CD4-positive, alpha-beta memory T cell (primary cell): ENCODE data around the gene PREB. TPM values are rescaled to one million over a fixed set of nuclear protein-coding genes. Genes with fewer than 3 reads are reported as not detected.

ENCODE experiments used
- CTCF ChIA-PET: fragments of 350-600 bp; sonication (Branson Sonifier 250); formaldehyde crosslinking; loops from one replicate; lab custom pipeline; 2021; ENCODE audit warnings: inconsistent platforms; ENCODE audit not compliant: partially characterized antibody; lab: Charles Lee
- POLR2A ChIA-PET: fragments of 350-600 bp; sonication (Branson Sonifier 250); formaldehyde crosslinking; loops from one replicate; lab custom pipeline; 2021; ENCODE audit not compliant: partially characterized antibody; lab: Charles Lee
- DNase-seq, 5 donors: peaks; one replicate each; pipeline versions ENCODE4 v3.0.0 to v3.0.0-alpha.2; 2020 to 2022; ENCODE audit warnings: mixed read lengths in 1 of 5
- H3K27ac ChIP-seq: one replicate; pipeline ENCODE4 v1.7.0; 2013; ENCODE audit warnings: low read depth, low read length
- H3K27me3 ChIP-seq: 2 replicates; pipeline ENCODE4 v1.7.0; 2013; ENCODE audit warnings: mild to moderate bottlenecking, low read length, moderate library complexity; ENCODE audit not compliant: insufficient read depth
- H3K36me3 ChIP-seq: 2 replicates; pipeline ENCODE4 v1.7.0; 2013; ENCODE audit warnings: mild to moderate bottlenecking, low read length, moderate library complexity; ENCODE audit not compliant: insufficient read depth
- H3K4me1 ChIP-seq: 2 replicates; pipeline ENCODE4 v1.7.0; 2013; ENCODE audit warnings: mild to moderate bottlenecking, low read length, moderate library complexity; ENCODE audit not compliant: insufficient read depth
- H3K4me3 ChIP-seq, 2 donors: one replicate each; pipeline ENCODE4 v1.7.0; 2013; ENCODE audit warnings: low read length in 2 of 2, mild to moderate bottlenecking in 1 of 2
- H3K9me3 ChIP-seq, 2 donors: one replicate each; pipeline ENCODE4 v1.7.0; 2013; ENCODE audit warnings: low read length in 2 of 2, control low read depth in 1 of 2; ENCODE audit not compliant: control insufficient read depth in 1 of 2
- H3K27ac Mint-ChIP-seq, 7 donors: one replicate each; pipeline ENCODE4 v1.8.0; 2020 to 2021; ENCODE audit warnings: mixed read lengths in 7 of 7, mild to moderate bottlenecking in 6 of 7, inconsistent platforms in 3 of 7, moderate library complexity in 3 of 7
- H3K27me3 Mint-ChIP-seq, 2 donors: one replicate each; pipeline ENCODE4 v1.8.0; 2020 to 2021; ENCODE audit warnings: mixed read lengths in 2 of 2
- H3K36me3 Mint-ChIP-seq, 2 donors: one replicate each; pipeline ENCODE4 v1.8.0; 2020 to 2021; ENCODE audit warnings: mixed read lengths in 2 of 2, inconsistent platforms in 1 of 2, mild to moderate bottlenecking in 1 of 2
- H3K4me1 Mint-ChIP-seq, 4 donors: one replicate each; pipeline ENCODE4 v1.8.0; 2020 to 2021; ENCODE audit warnings: mixed read lengths in 4 of 4, mild to moderate bottlenecking in 1 of 4
- H3K4me3 Mint-ChIP-seq, 8 donors: one replicate each; pipeline ENCODE4 v1.8.0; 2020 to 2021; ENCODE audit warnings: mixed read lengths in 8 of 8, mild to moderate bottlenecking in 7 of 8, moderate library complexity in 6 of 8, inconsistent platforms in 3 of 8
- H3K9me3 Mint-ChIP-seq, 8 donors: one replicate each; pipeline ENCODE4 v1.8.0; 2020 to 2021; ENCODE audit warnings: mixed read lengths in 8 of 8, mild to moderate bottlenecking in 5 of 8, inconsistent platforms in 3 of 8, moderate library complexity in 1 of 8
- intact Hi-C: fragments of 100-400 bp; cut with micrococcal nuclease; formaldehyde crosslinking; loops from one replicate; pipeline ENCODE4 v1.15.1; 2023
- polyA plus RNA-seq, 2 donors: library from polyadenylated mRNA; unstranded; fragments of 300-500 nt; fragmentation: Illumina TruSeq; gene quantifications; one replicate each; pipeline ENCODE4 v1.2.3, GENCODE V29; 2021
- total RNA-seq, 2 experiments: library from RNA; stranded (reverse); gene quantifications; one replicate each; pipeline ENCODE4 v1.2.3, GENCODE V29; 2021

PREB gene, protein sequence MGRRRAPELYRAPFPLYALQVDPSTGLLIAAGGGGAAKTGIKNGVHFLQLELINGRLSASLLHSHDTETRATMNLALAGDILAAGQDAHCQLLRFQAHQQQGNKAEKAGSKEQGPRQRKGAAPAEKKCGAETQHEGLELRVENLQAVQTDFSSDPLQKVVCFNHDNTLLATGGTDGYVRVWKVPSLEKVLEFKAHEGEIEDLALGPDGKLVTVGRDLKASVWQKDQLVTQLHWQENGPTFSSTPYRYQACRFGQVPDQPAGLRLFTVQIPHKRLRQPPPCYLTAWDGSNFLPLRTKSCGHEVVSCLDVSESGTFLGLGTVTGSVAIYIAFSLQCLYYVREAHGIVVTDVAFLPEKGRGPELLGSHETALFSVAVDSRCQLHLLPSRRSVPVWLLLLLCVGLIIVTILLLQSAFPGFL
- 10 to 100 TPM; 64.5 to 65.3 TPM for total RNA-seq
- 10 to 100 TPM; 65.5 to 74.2 TPM for polyA plus RNA-seq

DNA sequence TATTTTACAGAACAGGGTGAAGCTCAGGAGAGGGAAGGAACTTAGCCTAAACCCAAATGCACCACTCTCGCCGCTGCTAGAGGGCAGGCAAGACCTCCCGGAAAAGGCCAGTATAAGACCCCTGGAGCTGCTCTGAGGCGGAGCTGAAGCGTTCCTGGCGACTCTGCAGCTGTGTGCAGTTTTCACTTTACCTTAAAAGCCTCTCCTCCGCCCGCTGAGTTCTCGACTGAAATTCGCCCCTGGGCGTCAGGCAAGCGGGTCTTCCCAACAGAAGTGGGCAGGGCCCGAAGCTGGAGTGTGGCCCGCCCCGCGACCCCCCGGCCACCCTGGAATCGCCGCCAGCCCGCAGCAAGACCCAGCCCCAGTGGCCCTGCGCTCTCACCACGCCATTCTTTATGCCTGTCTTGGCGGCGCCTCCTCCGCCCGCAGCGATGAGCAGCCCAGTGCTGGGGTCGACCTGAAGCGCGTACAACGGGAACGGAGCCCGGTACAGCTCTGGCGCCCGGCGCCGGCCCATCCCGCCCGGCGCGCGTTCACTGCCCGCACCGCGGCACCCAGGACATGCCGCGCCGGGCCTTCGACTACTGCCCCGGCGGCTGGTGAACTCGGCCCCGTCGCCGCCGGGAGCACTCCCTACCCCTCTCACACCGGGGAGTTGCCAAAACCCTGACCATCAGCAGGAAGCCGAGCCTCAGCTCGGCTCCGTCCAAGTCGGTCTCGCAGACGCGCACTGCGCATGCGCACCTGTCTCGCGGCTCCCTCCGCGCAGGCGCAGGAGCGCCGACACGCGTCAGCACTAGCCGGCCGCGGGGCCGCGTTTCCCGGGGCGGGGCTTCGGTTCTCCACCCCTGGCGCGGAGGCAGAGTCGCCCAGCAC lies at the start of gene PREB:
PREB (minus strand) TSS at position 732 of the 876 bp plus-strand sequence; CDS start at position 517, 215 bp downstream.
- Mint-ChIP-seq H3K4me1 (peaks cover 12 to 36% (median 26%) of the 10 kb centered on the region in 4 donors), H3K36me3 (peaks cover 8 to 40% of the 10 kb centered on the region in 2 donors), H3K4me3 (peak within 1 kb of the TSS; percentile 92 to 99 (median 96)), H3K9me3 (peaks cover 0 to 1% (median 0%) of the 10 kb centered on the region in 8 donors), H3K27ac (peak within 1 kb of the TSS; percentile 80 to 99 (median 98)), H3K27me3 (no peaks in the 10 kb centered on the region)
- Histone ChIP-seq H3K27ac (peak within 1 kb of the TSS; percentile 92), H3K4me3 (peak within 1 kb of the TSS; percentile 52 to 89), H3K9me3 (no peaks in the 10 kb centered on the region), H3K4me1 (peaks cover 26% of the 10 kb centered on the region), H3K36me3 (peaks cover 23% of the 10 kb centered on the region), H3K27me3 (no peaks in the 10 kb centered on the region)
- POLR2A ChIA-PET, result interaction anchor here (0.8 to 5.8 kb wide), 17 partner anchors 10 to 276 kb away, joined by 3 to 99 read pairs (median 4); partner anchors contain the start of genes ABHD1, AGBL5, ATRAID and EIF2B4
- CTCF ChIA-PET, result interaction anchor here (0.8 to 3.5 kb wide), 4 partner anchors 10 to 235 kb away, joined by 3 to 26 read pairs (median 4); partner anchors contain the start of genes ABHD1 and KHK
- peak; percentile 94 to 98 (median 98) for DNase-seq
- intact Hi-C loops, result loop anchor here (1.0 to 10.0 kb wide), 6 partner anchors 11 to 641 kb away; partner anchors contain the start of genes ABHD1, ATRAID, EIF2B4 and KHK

DNA sequence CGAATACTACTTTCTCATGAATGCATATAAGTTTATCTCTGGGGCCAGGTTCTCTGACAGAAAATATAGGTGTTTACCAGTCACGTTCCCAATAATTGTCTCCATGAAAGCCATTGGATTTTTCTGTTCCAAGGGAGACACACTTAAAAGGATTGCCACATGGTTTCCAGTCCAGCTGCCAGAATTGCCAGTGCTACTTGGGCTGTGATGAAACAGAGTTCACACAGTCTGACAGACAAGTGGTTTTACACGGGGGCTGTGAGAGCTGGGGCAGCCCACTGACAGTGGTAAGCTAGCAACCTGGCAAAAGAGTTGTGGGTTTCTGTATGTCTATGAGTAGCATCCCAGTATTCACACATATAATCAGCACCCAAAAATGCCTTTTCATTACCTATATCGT lies 49.7 kb upstream of the PREB start:
- H3K36me3 ChIP-seq, result no peaks in the 10 kb centered on the region
- intact Hi-C loops, result no loop called here
- DNase-seq, result no peak
- no peaks in the 10 kb centered on the region for H3K4me1 ChIP-seq
- Mint-ChIP-seq H3K4me3 (no peak overlapping the region), H3K36me3 (no peaks in the 10 kb centered on the region), H3K27me3 (peaks cover 19 to 35% of the 10 kb centered on the region in 2 donors), H3K9me3 (peaks cover 0 to 3% (median 0%) of the 10 kb centered on the region in 8 donors), H3K4me1 (no peaks in the 10 kb centered on the region), H3K27ac (no peak overlapping the region)
- H3K4me3 ChIP-seq, result no peak overlapping the region
- H3K27ac ChIP-seq, result no peak overlapping the region
- no peaks in the 10 kb centered on the region for H3K27me3 ChIP-seq
- H3K9me3 ChIP-seq, result no peaks in the 10 kb centered on the region
- ChIA-PET CTCF (interaction anchor here (1.4 kb wide), 1 partner anchor 222 kb away, joined by 3 read pairs; no protein-coding TSS in a partner anchor), POLR2A (no interaction called here)

DNA sequence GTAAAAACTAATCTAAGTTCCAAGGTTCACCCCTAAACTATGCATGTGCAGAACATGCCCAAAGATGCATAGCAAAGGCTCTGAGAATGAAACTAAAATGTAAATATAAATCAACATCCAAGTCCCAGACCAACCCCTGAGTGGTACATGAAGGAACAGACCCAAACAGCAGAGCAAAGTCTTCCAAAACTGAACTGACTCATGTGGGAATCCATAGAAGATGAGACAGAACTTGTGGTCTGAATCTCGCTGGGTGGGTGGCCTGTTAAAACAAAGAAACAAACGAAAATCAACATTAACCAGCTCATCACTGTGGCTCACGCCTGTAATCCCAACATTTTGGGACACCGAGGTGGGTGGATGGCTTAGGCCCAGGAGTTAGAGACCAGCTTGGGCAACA lies 47.9 kb upstream of the PREB start:
- intact Hi-C loops, result no loop called here
- Mint-ChIP-seq H3K27me3 (peaks cover 24 to 44% of the 10 kb centered on the region in 2 donors), H3K27ac (no peak overlapping the region), H3K36me3 (no peaks in the 10 kb centered on the region), H3K4me3 (no peak overlapping the region), H3K4me1 (peaks cover 0 to 6% (median 1%) of the 10 kb centered on the region in 4 donors), H3K9me3 (peaks cover 0 to 3% (median 0%) of the 10 kb centered on the region in 8 donors)
- CTCF ChIA-PET, result no interaction called here
- no peak overlapping the region for H3K4me3 ChIP-seq
- H3K27ac ChIP-seq, result no peak overlapping the region
- no peaks in the 10 kb centered on the region for H3K36me3 ChIP-seq
- H3K27me3 ChIP-seq, result no peaks in the 10 kb centered on the region
- no peaks in the 10 kb centered on the region for H3K9me3 ChIP-seq
- POLR2A ChIA-PET, result no interaction called here
- no peaks in the 10 kb centered on the region for H3K4me1 ChIP-seq
- no peak for DNase-seq

DNA sequence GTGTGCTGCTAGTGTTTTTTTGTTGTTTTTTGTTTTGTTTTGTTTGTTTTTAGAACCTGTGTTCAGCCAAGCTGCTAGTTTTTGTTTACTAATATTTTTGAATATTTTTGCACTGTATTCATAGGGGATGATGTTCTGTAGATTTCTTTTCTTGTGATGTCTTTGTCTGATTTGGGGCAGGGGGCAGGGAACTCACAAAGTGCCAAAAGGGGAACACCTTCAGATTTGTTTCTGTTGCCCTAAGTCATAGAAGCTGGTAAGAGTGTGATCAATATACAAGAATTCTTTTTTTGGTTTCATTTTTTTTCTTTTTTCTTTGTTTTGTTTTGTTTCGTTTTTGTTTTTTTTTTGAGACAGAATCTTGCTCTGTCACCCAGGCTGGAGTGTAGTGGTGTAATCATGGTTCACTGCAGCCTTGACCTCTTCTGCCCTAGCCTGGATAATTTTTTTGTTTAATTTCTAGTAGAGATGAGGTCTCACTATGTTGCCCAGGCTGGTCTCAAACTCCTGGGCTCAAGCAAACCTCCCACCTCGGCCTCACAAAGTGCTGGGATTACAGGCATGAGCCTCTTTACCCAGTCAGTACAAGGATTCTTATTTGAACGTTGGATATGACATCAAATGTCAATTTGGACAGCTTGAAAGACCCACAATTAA lies 45.0 kb upstream of the PREB start:
- Histone ChIP-seq H3K27me3 (no peaks in the 10 kb centered on the region), H3K36me3 (no peaks in the 10 kb centered on the region), H3K4me3 (no peak overlapping the region), H3K4me1 (no peaks in the 10 kb centered on the region), H3K27ac (no peak overlapping the region), H3K9me3 (no peaks in the 10 kb centered on the region)
- CTCF ChIA-PET, result interaction anchor here (0.6 to 1.2 kb wide), 2 partner anchors 10 to 124 kb away, joined by 3 to 5 read pairs; no protein-coding TSS in a partner anchor
- H3K36me3 Mint-ChIP-seq, result no peaks in the 10 kb centered on the region
- peaks cover 28 to 44% of the 10 kb centered on the region in 2 donors for H3K27me3 Mint-ChIP-seq
- H3K27ac Mint-ChIP-seq, result no peak overlapping the region
- peaks cover 0 to 6% (median 2%) of the 10 kb centered on the region in 4 donors for H3K4me1 Mint-ChIP-seq
- POLR2A ChIA-PET, result interaction anchor here (0.5 kb wide), 1 partner anchor 10 kb away, joined by 3 read pairs; no protein-coding TSS in a partner anchor
- peaks cover 0 to 1% (median 0%) of the 10 kb centered on the region in 8 donors for H3K9me3 Mint-ChIP-seq
- no peak overlapping the region for H3K4me3 Mint-ChIP-seq
- DNase-seq, result no peak
- intact Hi-C loops, result no loop called here

DNA sequence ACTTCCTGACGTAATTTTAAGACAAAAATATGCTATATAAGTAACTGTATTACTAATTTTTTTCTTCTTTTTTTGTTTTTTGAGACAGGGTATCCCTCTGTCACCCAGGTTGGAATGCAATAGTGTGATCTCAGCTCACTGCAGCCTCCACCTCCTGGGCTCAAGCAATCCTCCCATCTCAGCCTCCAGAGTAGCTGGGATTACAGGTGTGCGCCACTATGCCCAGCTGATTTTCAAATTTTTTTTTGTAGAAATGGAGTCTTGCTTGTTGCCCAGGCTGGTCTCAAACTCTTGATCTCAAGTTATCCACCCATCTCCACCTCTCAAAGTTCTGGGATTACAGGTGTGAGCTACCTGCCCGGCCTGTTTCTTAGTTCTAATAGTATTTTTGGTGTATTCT lies 44.0 kb upstream of the PREB start:
- no peaks in the 10 kb centered on the region for H3K36me3 ChIP-seq
- no peaks in the 10 kb centered on the region for H3K27me3 ChIP-seq
- POLR2A ChIA-PET, result no interaction called here
- H3K27ac ChIP-seq, result no peak overlapping the region
- H3K9me3 ChIP-seq, result no peaks in the 10 kb centered on the region
- no peaks in the 10 kb centered on the region for H3K36me3 Mint-ChIP-seq
- H3K4me3 Mint-ChIP-seq, result no peak overlapping the region
- H3K4me3 ChIP-seq, result no peak overlapping the region
- H3K9me3 Mint-ChIP-seq, result no peaks in the 10 kb centered on the region
- no peak overlapping the region for H3K27ac Mint-ChIP-seq
- DNase-seq, result no peak
- CTCF ChIA-PET, result no interaction called here
- H3K4me1 ChIP-seq, result no peaks in the 10 kb centered on the region
- H3K27me3 Mint-ChIP-seq, result peaks cover 22 to 38% of the 10 kb centered on the region in 2 donors
- peaks cover 0 to 6% (median 2%) of the 10 kb centered on the region in 4 donors for H3K4me1 Mint-ChIP-seq
- intact Hi-C loops, result no loop called here

DNA sequence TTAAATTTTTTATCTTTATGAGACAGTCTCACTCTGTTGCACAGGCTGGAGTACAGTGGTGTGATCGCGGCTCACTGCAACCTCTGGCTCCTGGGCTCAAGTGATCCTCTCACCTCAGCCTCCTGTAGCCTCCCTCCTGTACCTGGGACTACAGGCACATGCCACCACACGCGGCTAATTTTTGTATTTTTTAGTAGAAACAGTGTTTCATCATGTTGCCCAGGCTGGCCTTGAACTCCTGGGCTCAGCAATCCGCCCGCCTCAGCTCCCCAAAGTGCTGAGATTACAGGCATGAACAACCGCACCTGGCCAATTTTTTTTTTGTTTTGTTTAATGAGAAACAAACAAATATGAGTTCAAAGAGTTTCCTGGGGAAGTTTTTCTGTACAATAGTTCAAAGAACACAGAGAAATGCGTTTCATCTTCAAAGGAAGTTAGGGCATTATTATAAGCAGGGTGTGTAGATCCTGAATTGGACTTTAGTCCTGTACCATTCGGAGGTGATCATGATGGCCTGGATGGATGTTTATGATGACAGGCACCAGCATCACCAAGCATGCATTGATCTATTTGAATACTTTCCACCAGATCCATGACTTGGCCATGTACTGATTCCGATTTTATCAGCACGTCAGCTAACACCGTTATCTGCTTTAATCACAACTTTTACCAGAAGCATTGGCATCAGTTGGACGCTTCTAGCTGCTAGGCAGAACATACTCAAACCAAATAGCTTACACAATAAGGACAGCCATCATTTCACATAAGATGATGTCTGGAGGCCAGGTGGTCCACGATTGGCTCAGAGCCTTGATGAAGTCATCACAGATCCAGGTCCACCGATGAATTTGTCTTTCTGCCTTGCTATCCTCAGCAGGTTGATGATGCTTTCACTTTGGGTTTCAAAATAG lies 43.3 kb upstream of the PREB start:
- no peak overlapping the region for H3K4me3 Mint-ChIP-seq
- Histone ChIP-seq H3K27ac (no peak overlapping the region), H3K27me3 (no peaks in the 10 kb centered on the region), H3K4me1 (no peaks in the 10 kb centered on the region), H3K36me3 (no peaks in the 10 kb centered on the region), H3K4me3 (no peak overlapping the region), H3K9me3 (no peaks in the 10 kb centered on the region)
- H3K9me3 Mint-ChIP-seq, result no peaks in the 10 kb centered on the region
- ChIA-PET CTCF (interaction anchor here (0.6 to 1.3 kb wide), 2 partner anchors 10 to 125 kb away, joined by 3 read pairs; no protein-coding TSS in a partner anchor), POLR2A (no interaction called here)
- no peak overlapping the region for H3K27ac Mint-ChIP-seq
- H3K36me3 Mint-ChIP-seq, result no peaks in the 10 kb centered on the region
- H3K4me1 Mint-ChIP-seq, result peaks cover 0 to 6% (median 2%) of the 10 kb centered on the region in 4 donors
- H3K27me3 Mint-ChIP-seq, result peaks cover 22 to 38% of the 10 kb centered on the region in 2 donors
- intact Hi-C loops, result no loop called here
- no peak for DNase-seq
